ENCODE data around the gene CNOT2.

DNA sequence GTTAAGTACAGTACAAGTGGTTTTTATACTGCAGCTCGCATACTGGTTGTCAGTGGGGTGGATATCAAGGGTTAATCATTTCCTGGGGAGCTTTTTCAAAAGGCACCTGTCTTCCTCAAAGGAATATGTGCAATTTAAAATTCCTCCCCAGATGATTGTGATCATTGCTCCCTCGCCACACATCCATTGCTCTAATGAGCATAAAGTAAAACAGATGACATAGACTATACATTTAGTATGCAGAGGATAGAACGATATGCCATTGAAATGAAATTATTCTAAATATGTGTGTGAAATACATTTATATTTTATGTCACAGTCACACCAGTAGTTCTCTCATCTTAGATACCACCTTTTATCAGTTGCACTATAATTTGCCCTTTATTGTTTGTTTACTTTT lies 86.5 kb downstream of the CNOT2 start:
- TF ChIP-seq POLR2AphosphoS5 (IDR thresholded peaks at IDR 0.05) (no peak), POLR2A (IDR thresholded peaks at IDR 0.05) (no peak)
- TF ChIP-seq, protein P1, sequence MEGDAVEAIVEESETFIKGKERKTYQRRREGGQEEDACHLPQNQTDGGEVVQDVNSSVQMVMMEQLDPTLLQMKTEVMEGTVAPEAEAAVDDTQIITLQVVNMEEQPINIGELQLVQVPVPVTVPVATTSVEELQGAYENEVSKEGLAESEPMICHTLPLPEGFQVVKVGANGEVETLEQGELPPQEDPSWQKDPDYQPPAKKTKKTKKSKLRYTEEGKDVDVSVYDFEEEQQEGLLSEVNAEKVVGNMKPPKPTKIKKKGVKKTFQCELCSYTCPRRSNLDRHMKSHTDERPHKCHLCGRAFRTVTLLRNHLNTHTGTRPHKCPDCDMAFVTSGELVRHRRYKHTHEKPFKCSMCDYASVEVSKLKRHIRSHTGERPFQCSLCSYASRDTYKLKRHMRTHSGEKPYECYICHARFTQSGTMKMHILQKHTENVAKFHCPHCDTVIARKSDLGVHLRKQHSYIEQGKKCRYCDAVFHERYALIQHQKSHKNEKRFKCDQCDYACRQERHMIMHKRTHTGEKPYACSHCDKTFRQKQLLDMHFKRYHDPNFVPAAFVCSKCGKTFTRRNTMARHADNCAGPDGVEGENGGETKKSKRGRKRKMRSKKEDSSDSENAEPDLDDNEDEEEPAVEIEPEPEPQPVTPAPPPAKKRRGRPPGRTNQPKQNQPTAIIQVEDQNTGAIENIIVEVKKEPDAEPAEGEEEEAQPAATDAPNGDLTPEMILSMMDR (IDR thresholded peaks at IDR 0.05) = no peak
